Omental fat pad (tissue), 4 donors: ENCODE measurements around the gene CEP85L. TPM values are rescaled to one million over a fixed set of nuclear protein-coding genes. Genes with fewer than 3 reads are reported as not detected.

Source experiments
- ATAC-seq: fragments of 150-250 bp; one replicate; pipeline ENCODE4 v1.9.1; 2016; ENCODE audit warnings: mild to moderate bottlenecking, moderate library complexity; ENCODE audit not compliant: low FRiP score
- DNase-seq: peaks from one replicate; pipeline ENCODE4 v3.0.0-alpha.2; 2019; ENCODE audit warnings: low spot score
- total RNA-seq, 4 donors: library from RNA; depleted of rRNA; stranded (reverse); fragments of >200 nt; gene quantifications; one replicate each; pipeline ENCODE4 v1.1.0, GENCODE V29; 2016
- TF ChIP-seq, protein P1 (sequence below), 3 donors: fragments of 450-650 bp; IDR thresholded peaks; one replicate each; pipeline ENCODE4 v1.5.1; 2016 to 2017; ENCODE audit warnings: antibody characterized with exemption in 3 of 3, mild to moderate bottlenecking in 3 of 3, moderate library complexity in 2 of 3

The CEP85L gene
- total RNA-seq, 4 donors from 2014 or later: 9.7 to 22.6 (median 14.4) TPM

GRCh38 chr6:118501099-118501498, 150.3 kb downstream of the CEP85L start:
- ATAC-seq (no peak), DNase-seq (no peak)
- TF ChIP-seq, protein P1, sequence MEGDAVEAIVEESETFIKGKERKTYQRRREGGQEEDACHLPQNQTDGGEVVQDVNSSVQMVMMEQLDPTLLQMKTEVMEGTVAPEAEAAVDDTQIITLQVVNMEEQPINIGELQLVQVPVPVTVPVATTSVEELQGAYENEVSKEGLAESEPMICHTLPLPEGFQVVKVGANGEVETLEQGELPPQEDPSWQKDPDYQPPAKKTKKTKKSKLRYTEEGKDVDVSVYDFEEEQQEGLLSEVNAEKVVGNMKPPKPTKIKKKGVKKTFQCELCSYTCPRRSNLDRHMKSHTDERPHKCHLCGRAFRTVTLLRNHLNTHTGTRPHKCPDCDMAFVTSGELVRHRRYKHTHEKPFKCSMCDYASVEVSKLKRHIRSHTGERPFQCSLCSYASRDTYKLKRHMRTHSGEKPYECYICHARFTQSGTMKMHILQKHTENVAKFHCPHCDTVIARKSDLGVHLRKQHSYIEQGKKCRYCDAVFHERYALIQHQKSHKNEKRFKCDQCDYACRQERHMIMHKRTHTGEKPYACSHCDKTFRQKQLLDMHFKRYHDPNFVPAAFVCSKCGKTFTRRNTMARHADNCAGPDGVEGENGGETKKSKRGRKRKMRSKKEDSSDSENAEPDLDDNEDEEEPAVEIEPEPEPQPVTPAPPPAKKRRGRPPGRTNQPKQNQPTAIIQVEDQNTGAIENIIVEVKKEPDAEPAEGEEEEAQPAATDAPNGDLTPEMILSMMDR (IDR thresholded peaks at IDR 0.05): no peak

GRCh38 chr6:118500130-118501015, 151.0 kb downstream of the CEP85L start:
- DNase-seq: no peak

GRCh38 chr6:118495485-118496280, 155.7 kb downstream of the CEP85L start:
- TF ChIP-seq, protein P1 (IDR thresholded peaks at IDR 0.05): no peak
- DNase-seq (no peak), ATAC-seq (no peak)

More at GRCh38 chr6:118500130-118501015, 151.0 kb downstream of the CEP85L start:
- ATAC-seq: no peak
- TF ChIP-seq, protein P1 (IDR thresholded peaks at IDR 0.05): no peak

DNA sequence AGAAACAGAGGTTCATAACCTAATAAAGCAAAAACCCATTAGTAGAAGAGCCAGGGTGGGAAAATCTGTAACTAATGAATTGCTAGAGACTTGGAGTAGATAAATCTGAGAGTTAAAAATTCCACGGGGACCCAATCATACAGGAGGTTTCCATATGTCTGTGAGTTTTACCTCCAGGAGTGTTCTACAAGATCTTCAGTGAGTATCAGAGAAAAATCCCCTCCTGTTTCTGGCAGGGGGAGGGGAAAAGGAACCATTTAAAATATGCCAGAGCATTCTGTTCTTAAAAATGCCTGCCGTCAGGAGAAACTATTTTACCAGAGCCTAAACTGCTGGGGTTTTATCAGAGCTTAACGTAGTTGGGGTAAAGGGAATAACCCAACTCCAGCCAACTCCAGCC, 157.3 kb downstream of the CEP85L start:
- TF ChIP-seq, protein P1 (IDR thresholded peaks at IDR 0.05): no peak
- DNase-seq: no peak
- no peak for ATAC-seq

- DNase-seq (no peak), ATAC-seq (no peak)
- TF ChIP-seq, protein P1 (IDR thresholded peaks at IDR 0.05): no peak
These were observed 161.4 kb downstream of the CEP85L start for GRCh38 chr6:118489990-118490389.

- ATAC-seq: no peak
- TF ChIP-seq, protein P1 (IDR thresholded peaks at IDR 0.05): no peak
- no peak for DNase-seq
These were observed 162.8 kb downstream of the CEP85L start for GRCh38 chr6:118488631-118489030.
